ENCODE results near the gene BTG2.

Gene BTG2

DNA sequence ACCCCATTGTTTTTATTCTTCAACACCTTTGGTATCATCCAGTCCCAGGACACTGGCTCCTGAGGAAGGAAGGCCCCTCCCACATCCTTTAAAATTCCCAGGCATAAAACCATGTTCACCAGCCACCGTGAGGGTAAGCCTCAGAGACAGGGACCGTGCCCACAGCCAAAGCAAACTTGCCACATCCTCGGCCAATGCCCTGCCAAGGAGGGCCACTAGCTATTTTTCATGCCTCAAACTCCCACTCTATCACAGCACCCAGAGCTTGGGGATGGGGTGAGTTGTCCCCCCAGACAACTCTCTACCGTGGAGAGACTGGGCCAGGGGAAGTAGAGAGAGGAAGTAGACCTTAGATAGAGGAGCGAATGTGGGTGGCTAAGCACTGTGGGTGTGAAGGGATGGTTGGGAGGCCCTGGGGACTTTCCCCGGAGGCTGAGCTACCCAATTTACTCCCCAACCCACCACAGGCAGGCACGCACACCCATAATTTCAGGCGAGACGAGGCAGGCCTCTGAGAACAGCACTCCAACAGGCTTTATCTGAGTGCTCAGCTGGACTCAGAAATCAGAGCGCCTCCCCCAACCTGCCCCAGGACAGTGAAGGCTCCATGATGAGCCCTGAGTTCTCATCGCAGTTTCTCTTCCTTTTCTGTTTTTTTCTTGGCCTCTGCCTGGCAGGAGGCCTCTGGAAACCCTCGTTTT is 15.9 kb upstream of the BTG2 start:
- TF ChIP-seq, protein P1, sequence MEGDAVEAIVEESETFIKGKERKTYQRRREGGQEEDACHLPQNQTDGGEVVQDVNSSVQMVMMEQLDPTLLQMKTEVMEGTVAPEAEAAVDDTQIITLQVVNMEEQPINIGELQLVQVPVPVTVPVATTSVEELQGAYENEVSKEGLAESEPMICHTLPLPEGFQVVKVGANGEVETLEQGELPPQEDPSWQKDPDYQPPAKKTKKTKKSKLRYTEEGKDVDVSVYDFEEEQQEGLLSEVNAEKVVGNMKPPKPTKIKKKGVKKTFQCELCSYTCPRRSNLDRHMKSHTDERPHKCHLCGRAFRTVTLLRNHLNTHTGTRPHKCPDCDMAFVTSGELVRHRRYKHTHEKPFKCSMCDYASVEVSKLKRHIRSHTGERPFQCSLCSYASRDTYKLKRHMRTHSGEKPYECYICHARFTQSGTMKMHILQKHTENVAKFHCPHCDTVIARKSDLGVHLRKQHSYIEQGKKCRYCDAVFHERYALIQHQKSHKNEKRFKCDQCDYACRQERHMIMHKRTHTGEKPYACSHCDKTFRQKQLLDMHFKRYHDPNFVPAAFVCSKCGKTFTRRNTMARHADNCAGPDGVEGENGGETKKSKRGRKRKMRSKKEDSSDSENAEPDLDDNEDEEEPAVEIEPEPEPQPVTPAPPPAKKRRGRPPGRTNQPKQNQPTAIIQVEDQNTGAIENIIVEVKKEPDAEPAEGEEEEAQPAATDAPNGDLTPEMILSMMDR (IDR thresholded peaks at IDR 0.05; ENCODE audit: low read depth, low read length): no peak
- no peak overlapping the region for H3K4me3 ChIP-seq (ENCODE audit: low read depth, low read length)

DNA sequence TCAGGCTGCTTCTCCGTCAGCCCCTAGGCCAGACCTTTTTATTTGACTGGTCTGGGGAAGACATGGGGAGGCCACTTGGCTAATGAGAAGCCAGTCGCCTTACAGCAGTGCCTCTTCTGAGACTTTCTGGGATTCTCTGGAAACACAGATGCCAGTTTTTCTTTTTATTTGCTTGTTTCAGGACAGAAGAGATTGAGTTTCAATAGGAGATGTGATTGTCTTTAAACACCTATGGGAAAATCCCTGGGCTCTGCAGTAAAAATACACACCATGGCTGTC is 15.4 kb upstream of the BTG2 start:
- TF ChIP-seq, protein P1 (IDR thresholded peaks at IDR 0.05; ENCODE audit: low read depth, low read length): no peak
- H3K4me3 ChIP-seq (ENCODE audit: low read depth, low read length): no peak overlapping the region

DNA sequence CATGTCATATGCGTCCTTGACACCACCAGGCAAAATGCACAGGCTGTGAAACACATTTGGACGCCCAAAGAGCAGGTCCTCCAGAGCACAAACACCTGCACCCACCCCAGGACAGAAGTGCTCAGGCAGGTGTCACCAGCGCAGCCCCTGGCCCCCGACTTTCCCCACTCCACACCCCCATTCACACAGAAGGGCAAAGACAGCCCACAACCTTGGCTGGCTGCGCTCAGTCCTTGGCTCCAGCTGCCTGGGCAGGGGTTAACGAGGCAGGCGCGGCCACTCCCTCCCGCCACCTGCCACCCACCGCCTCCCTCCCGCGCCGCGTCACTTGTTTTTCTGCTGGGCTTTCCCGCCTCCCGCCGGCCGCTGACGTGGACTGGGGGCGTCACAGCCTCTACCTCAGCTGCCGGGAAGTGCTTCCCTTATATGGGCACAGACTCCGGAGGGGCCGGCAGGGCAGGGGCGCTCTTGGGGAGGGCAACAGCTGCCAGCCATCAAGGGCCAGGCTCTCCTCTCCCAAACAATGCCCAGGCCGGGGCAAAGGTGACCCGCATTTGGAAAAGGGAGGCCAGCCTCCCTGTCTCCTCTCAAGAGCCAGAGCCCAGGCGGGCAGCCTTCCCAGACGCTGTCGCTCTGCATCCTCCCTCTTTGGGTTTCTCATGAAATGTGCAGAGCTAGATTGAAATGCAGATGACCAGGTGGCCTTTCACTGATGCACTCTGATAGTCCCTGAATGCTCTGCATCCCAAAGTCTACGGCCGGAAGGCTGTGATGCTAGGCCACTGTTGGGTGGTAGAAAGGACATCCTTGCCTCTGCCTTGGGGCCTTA is 14.8 kb upstream of the BTG2 start:
- TF ChIP-seq, protein P1 (IDR thresholded peaks at IDR 0.05; ENCODE audit: low read depth, low read length): no peak
- H3K4me3 ChIP-seq (ENCODE audit: low read depth, low read length): no peak overlapping the region

DNA sequence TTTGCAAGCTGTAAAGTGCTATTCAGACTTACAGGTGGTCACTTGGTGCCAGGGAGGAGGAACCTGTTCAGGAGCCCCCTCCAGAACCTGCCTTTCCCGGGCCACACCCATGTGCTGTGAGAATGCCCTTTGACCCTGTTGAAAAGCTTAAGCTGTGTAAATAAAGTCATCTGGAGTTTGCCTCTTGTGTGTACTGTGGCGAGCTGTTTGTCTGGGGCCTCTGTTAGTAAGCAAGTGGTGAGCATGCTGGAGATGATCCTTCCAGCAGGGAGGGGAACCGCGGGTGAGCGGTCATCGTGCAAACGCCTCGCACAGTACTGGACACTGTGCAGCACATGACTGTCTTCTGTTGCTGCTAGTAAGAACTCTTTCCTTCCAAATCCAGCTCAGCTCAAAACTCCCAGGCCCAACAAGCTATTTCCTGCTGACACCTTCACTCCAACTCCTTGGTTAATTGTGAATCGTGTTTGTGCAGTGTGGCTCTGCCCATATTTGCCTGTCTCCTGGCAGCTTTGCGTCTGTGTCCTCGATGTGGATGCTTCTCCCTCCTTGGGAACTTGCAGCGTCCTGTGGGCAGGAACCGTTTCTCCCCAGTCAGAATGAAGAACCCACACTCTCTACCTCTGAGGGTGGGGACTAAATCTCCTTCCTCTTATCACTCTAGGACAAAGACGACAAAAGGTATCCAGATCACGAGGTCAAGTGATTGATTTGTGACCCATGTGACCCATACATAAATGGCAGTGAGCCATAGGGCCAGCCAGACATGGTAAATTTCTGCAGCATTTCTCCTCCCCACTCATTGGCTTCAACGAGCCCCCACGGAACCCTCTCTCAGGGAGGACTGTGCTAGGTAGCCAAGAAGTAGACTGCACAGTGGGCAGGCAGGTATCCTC is 13.9 kb upstream of the BTG2 start:
- TF ChIP-seq, protein P1 (IDR thresholded peaks at IDR 0.05; ENCODE audit: low read depth, low read length): no peak
- no peak overlapping the region for H3K4me3 ChIP-seq (ENCODE audit: low read depth, low read length)

DNA sequence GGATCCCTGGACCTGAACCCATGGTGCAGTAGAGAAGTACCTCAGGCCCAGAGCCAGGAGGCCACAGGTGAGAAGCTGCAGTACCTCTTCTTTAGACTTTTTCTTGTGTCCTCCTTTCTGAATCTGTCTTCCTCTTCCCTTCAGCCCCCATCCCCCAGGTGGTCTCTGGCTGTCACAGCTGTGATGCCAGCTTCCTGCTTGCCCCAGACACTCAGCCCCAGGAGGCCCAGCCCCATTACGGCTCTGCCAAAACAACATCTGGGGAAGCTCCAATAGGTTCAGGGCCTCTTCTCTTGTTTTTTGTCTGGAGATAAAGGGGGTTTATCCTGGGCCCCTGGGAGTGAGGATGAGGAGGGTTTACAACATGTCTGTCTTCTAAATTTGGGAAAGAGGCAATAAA is 9.5 kb upstream of the BTG2 start:
- no peak overlapping the region for H3K4me3 ChIP-seq (ENCODE audit: low read depth, low read length)
- TF ChIP-seq, protein P1 (IDR thresholded peaks at IDR 0.05; ENCODE audit: low read depth, low read length): no peak

DNA sequence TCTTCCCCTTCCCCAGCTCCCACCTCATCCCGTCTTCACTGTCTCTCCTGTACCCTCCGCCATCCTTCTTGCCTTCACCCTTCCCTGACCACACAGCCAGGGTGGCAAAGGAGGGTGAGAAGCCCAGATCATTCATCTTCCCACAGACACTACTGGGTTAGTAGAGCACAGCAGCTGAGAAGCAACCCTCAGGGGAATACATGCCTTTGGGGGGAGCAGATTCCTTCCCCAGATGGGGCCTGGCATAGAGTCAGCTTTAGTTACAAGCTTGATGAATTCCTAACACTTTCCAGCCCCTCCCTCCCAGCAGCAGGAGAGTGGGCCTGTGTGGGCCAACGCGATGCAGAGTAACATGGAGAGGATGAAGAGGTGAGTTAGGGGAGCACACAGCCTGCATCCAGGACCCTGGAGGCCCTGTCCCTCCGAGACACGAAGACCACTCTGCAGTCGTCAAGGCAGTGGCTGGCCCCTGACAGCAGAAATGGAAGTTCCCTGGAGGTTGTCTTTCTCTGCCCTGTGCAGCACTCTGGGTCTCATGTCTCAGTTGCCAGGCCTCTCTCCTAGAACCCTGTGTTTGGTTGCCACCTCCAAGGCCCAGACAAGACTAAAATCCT is 8.8 kb upstream of the BTG2 start:
- TF ChIP-seq, protein P1 (IDR thresholded peaks at IDR 0.05; ENCODE audit: low read depth, low read length): no peak
- H3K4me3 ChIP-seq (ENCODE audit: low read depth, low read length): no peak overlapping the region
